ENCODE results near the gene LRRC23.

GRCh38 chr12:6943722-6944380, 39.2 kb downstream of the LRRC23 start, which contains the start of the genes C12orf57 and RNU7-1:
- TF ChIP-seq CTCF (IDR thresholded peaks at IDR 0.05; ENCODE audit: insufficient read depth, low read length) (no peak), REST (IDR thresholded peaks at IDR 0.05; ENCODE audit: insufficient replicate concordance, low read depth) (no peak), SPI1 (IDR thresholded peaks at IDR 0.05; ENCODE audit: borderline replicate concordance, low read depth) (no peak), POLR2AphosphoS5 (IDR thresholded peaks at IDR 0.05; ENCODE audit: low read depth) (peak; percentile 99)
